ENCODE data around the gene RPS6KA2. TPM values are rescaled to one million over a fixed set of nuclear protein-coding genes. Genes with fewer than 3 reads are reported as not detected.

Gene RPS6KA2
- total RNA-seq, 1 experiment from 2014 or later, result 4.1 TPM

DNA sequence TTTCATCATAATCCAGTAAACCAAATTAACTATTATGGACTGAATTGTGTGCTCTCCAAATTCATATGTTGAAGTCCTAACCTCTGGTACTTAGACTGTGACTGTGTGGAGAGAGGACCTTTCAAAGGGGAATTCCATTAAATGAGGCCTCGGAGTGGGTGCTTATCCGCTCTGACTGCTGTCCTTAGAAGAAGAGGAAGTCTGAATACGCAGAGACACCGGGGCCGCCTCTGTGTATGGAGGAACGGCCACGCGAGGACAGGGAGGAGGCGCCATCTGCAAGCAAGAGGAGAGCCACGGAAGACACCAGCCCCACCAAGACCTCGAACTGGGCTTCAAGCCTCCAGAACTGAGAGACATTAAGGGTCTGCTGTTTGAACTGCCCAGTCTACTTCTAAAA is 35.6 kb upstream of the RPS6KA2 start:
- H3K4me1 ChIP-seq (ENCODE audit: control insufficient read depth, insufficient read depth, low read length), result no peaks in the 10 kb centered on the region
- CTCF ChIA-PET, result no interaction called here

DNA sequence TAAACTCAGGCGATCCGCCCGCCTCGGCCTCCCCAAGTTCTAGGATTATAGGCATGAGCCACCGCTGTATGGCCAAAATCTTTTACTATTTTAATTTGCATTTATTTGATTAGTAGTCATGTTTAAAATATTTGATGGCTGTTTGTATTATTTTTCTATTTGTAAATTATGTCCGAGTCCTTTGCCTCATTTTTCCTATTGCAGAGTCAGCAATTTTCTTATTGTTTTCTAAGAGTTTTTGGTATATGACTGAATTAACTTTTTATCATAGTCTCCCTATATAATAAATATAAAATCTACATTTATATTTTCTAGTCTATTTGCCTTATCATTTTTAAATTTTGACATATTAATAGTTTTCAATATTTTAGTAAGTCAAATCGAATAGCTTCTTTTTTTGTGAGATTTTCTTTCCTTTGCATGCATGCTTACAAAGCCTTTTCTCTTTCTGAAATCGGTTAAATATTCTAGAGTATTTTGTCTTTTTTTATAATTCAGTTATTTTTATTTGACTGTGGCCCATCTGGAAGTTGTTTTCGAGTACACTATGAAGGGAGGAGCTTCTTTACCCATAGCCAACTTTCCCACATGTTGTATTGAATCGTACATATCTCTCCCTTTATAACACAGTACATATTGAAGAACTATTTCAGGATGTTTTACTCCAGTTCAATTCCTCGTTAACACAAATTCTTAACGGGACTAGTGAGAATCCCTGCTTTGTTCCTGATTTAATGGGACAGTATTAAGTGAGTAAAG is 34.5 kb upstream of the RPS6KA2 start:
- intact Hi-C loops (cut with micrococcal nuclease; ENCODE audit: unreplicated experiment) (no loop called here), in situ Hi-C loops (cut with HindIII; ENCODE audit: low pct_unique_long_range_greater_than_20kb, low sequenced_read_pairs) (no loop called here)
- Histone ChIP-seq H3K27ac (ENCODE audit: low read length) (no peak overlapping the region), H3K36me3 (ENCODE audit: control insufficient read depth, insufficient read depth, low read length) (no peaks in the 10 kb centered on the region), H3K4me1 (ENCODE audit: control insufficient read depth, insufficient read depth, low read length) (no peaks in the 10 kb centered on the region), H3K27me3 (ENCODE audit: control insufficient read depth, insufficient read depth, low read length) (peaks cover 15% of the 10 kb centered on the region), H3K4me3 (ENCODE audit: low read depth in 2 of 2, low read length in 2 of 2) (no peak overlapping the region), H3K9me3 (ENCODE audit: control insufficient read depth, insufficient read depth, low read depth, low read length) (no peaks in the 10 kb centered on the region)
- no TSS peak for BruUV-seq (replicated peaks)
- ATAC-seq (no peak), DNase-seq (ENCODE audit: low read depth, low spot score) (no peak)
- POLR2A ChIA-PET, result no interaction called here
- CTCF ChIA-PET, result no interaction called here
- TF ChIP-seq, protein P1, sequence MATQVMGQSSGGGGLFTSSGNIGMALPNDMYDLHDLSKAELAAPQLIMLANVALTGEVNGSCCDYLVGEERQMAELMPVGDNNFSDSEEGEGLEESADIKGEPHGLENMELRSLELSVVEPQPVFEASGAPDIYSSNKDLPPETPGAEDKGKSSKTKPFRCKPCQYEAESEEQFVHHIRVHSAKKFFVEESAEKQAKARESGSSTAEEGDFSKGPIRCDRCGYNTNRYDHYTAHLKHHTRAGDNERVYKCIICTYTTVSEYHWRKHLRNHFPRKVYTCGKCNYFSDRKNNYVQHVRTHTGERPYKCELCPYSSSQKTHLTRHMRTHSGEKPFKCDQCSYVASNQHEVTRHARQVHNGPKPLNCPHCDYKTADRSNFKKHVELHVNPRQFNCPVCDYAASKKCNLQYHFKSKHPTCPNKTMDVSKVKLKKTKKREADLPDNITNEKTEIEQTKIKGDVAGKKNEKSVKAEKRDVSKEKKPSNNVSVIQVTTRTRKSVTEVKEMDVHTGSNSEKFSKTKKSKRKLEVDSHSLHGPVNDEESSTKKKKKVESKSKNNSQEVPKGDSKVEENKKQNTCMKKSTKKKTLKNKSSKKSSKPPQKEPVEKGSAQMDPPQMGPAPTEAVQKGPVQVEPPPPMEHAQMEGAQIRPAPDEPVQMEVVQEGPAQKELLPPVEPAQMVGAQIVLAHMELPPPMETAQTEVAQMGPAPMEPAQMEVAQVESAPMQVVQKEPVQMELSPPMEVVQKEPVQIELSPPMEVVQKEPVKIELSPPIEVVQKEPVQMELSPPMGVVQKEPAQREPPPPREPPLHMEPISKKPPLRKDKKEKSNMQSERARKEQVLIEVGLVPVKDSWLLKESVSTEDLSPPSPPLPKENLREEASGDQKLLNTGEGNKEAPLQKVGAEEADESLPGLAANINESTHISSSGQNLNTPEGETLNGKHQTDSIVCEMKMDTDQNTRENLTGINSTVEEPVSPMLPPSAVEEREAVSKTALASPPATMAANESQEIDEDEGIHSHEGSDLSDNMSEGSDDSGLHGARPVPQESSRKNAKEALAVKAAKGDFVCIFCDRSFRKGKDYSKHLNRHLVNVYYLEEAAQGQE (IDR thresholded peaks at IDR 0.05; ENCODE audit: insufficient read depth in 1 of 2, low read depth in 2 of 2, low read length in 1 of 2), result no peak
- TF ChIP-seq POLR2AphosphoS5 (IDR thresholded peaks at IDR 0.05; ENCODE audit: low read depth, low read length), result no peak
- no peak for TF ChIP-seq TCF7L2 (IDR thresholded peaks at IDR 0.05; ENCODE audit: low read depth, low read length)
- no peak for TF ChIP-seq SIN3A (IDR thresholded peaks at IDR 0.05; ENCODE audit: borderline replicate concordance, insufficient read depth, low read depth, low read length)
- TF ChIP-seq, protein P2, sequence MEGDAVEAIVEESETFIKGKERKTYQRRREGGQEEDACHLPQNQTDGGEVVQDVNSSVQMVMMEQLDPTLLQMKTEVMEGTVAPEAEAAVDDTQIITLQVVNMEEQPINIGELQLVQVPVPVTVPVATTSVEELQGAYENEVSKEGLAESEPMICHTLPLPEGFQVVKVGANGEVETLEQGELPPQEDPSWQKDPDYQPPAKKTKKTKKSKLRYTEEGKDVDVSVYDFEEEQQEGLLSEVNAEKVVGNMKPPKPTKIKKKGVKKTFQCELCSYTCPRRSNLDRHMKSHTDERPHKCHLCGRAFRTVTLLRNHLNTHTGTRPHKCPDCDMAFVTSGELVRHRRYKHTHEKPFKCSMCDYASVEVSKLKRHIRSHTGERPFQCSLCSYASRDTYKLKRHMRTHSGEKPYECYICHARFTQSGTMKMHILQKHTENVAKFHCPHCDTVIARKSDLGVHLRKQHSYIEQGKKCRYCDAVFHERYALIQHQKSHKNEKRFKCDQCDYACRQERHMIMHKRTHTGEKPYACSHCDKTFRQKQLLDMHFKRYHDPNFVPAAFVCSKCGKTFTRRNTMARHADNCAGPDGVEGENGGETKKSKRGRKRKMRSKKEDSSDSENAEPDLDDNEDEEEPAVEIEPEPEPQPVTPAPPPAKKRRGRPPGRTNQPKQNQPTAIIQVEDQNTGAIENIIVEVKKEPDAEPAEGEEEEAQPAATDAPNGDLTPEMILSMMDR (IDR thresholded peaks at IDR 0.05), result no peak

More for the DNA sequence above, 35.6 kb upstream of the RPS6KA2 start:
- Histone ChIP-seq H3K9me3 (ENCODE audit: control insufficient read depth, insufficient read depth, low read depth, low read length) (no peaks in the 10 kb centered on the region), H3K36me3 (ENCODE audit: control insufficient read depth, insufficient read depth, low read length) (no peaks in the 10 kb centered on the region), H3K4me3 (ENCODE audit: low read depth in 2 of 2, low read length in 2 of 2) (no peak overlapping the region), H3K27me3 (ENCODE audit: control insufficient read depth, insufficient read depth, low read length) (peaks cover 18% of the 10 kb centered on the region), H3K27ac (ENCODE audit: low read length) (no peak overlapping the region)
- ATAC-seq (no peak), DNase-seq (ENCODE audit: low read depth, low spot score) (no peak)
- no TSS peak for BruUV-seq (replicated peaks)
- POLR2A ChIA-PET, result no interaction called here
- in situ Hi-C loops (cut with HindIII; ENCODE audit: low pct_unique_long_range_greater_than_20kb, low sequenced_read_pairs) (no loop called here), intact Hi-C loops (cut with micrococcal nuclease; ENCODE audit: unreplicated experiment) (no loop called here)
- TF ChIP-seq, protein P1 (IDR thresholded peaks at IDR 0.05; ENCODE audit: insufficient read depth in 1 of 2, low read depth in 2 of 2, low read length in 1 of 2), result no peak
- TF ChIP-seq, protein P2 (IDR thresholded peaks at IDR 0.05), result no peak
- TF ChIP-seq TCF7L2 (IDR thresholded peaks at IDR 0.05; ENCODE audit: low read depth, low read length) (no peak), SIN3A (IDR thresholded peaks at IDR 0.05; ENCODE audit: borderline replicate concordance, insufficient read depth, low read depth, low read length) (no peak), POLR2AphosphoS5 (IDR thresholded peaks at IDR 0.05; ENCODE audit: low read depth, low read length) (no peak)

All from Panc1 (cell line).